VCaP (cell line): ENCODE measurements around the gene ATRNL1.
A peak's percentile ranks its signal among the peaks of the same experiment; 100 is the strongest.
"Not testable (repeated sequence)": the region's sequence is repeated elsewhere in the genome, so short reads cannot be mapped to it uniquely, and the experiment has no call there.

Experiments used
- H3K27ac ChIP-seq: fragments of 450-650 bp; 2 replicates; pipeline ENCODE4 v1.5.1; 2017
- TF ChIP-seq, protein P1 (sequence below): fragments of 450-650 bp; conservative IDR thresholded peaks from 2 replicates; pipeline ENCODE4 v1.5.1; 2017; ENCODE audit warnings: mild to moderate bottlenecking, moderate library complexity

The ATRNL1 gene

DNA sequence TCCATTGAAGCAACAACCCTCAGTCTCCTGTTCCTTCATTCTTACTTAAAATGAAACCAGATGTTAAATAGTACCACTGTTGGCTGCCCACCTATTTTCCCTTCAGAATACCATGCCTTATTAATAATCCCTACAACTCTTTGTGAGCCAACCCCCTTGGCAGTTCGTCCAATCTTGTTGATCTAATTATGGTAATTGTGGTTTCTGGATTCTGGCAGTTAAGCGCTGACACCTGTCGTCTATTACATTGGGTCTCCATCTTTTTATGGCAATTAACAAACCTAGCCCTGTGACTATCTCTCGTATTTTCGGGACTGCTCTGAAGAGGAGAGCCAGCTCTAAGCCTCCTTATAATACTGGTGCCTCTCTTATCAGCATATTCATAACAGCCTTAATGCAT lies 432.0 kb downstream of the ATRNL1 start:
- no peak overlapping the region for H3K27ac ChIP-seq

DNA sequence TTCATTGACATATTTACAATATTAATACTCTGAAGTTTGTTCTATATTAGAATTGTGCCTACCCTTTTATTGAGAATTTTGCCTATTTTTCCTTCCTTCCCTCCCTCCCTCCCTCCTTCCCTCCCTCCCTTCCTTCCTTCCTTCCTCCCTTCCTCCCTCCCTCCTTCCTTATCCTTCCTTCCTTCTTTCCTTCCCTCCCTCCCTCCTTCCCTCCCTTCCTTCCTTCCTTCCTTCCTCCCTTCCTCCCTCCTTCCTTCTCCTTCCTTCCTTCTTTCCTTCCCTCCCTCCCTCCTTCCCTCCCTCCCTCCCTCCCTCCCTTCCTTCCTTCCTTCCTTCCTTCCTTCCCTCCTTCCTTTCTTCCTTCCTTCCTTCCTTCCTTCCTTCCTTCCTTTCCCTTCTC lies 434.5 kb downstream of the ATRNL1 start:
- not testable (repeated sequence) for H3K27ac ChIP-seq

More for the DNA sequence above, 432.0 kb downstream of the ATRNL1 start:
- TF ChIP-seq, protein P1, sequence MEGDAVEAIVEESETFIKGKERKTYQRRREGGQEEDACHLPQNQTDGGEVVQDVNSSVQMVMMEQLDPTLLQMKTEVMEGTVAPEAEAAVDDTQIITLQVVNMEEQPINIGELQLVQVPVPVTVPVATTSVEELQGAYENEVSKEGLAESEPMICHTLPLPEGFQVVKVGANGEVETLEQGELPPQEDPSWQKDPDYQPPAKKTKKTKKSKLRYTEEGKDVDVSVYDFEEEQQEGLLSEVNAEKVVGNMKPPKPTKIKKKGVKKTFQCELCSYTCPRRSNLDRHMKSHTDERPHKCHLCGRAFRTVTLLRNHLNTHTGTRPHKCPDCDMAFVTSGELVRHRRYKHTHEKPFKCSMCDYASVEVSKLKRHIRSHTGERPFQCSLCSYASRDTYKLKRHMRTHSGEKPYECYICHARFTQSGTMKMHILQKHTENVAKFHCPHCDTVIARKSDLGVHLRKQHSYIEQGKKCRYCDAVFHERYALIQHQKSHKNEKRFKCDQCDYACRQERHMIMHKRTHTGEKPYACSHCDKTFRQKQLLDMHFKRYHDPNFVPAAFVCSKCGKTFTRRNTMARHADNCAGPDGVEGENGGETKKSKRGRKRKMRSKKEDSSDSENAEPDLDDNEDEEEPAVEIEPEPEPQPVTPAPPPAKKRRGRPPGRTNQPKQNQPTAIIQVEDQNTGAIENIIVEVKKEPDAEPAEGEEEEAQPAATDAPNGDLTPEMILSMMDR, result no peak

DNA sequence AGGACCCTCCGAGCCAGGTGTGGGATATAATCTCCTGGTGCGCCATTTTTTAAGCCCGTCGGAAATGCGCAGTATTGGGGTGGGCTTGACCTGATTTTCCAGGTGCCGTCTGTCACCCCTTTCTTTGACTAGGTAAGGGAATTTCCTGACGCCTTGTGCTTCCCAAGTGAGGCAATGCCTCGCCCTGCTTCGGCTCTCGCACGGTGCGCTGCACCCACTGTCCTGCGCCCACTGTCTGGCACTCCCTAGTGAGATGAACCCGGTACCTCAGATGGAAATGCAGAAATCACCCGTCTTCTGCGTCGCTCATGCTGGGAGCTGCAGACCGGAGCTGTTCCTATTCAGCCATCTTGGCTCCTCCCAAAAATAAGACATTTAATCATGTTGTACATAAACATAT lies 443.2 kb downstream of the ATRNL1 start:
- not testable (repeated sequence) for H3K27ac ChIP-seq

DNA sequence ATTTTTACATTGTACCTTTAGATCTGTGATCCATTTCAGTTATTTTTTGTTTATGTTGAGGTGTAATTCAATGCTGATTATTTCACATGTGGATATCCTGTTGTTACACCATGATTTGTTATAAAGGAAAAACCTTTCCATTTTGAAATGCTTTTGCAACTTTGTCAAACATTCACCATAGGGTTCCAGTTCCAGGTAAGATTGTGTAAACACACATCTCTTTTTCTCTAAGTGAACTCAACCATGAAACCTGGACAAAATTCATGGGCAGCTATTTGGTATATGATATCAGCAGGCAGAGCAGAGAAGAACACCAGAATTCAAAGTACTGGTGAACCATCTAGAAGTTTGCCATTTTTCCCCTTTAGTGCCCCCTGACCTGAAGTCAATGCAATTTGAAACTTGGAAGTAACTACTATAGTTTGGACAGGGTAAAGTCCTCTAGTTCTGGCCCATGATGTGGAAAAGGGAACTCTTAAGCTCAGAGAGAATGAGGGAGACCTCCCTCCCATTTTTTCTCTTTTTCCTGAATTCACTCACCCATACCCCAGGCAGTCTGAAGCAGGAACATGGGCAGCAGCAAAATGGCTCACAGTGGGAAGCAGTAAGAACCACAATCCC lies 446.1 kb downstream of the ATRNL1 start:
- no peak overlapping the region for H3K27ac ChIP-seq
- TF ChIP-seq, protein P1, result no peak

DNA sequence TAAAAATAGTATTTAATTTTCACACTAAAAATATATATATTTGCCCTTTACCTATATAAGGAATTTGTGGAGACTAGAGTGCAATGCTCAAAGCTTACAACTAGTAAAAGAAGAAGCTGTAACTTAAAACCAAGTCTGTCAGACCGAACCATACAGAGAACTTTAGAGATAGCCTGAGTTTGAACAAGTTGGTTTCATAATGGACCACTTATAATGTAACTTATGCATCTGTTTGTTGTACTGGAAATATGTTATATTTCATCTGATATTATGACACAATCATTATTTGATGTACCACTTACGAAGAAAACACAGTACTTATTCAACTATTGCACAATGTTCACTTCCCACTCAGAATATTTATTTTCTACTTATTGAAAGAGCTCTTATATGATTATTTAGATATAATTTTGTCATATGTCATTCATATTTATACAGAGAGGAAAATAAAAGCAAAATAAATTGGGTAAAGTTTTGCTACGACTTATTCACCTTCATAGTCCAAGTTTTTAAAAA lies 462.8 kb downstream of the ATRNL1 start:
- TF ChIP-seq, protein P1, result no peak
- H3K27ac ChIP-seq, result no peak overlapping the region

DNA sequence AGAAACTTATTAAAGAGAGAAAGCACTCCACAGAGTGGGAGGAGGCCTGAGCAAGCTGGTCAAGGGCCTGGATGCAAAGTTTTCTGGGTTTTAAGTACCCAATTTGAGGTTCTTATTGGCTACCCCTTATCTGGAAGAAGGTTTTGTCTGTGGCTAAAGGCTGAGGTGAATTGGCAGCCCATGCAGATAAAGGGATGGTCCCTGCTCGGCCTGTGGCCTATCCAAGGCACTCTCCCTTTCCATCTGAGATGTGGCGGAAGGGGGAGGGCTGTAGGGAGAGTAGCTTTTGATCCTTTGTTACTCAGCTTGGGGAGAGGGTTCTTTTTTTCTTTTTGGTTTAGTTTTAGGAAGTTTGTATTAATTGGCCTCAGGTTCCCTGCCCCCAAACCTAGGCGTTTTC lies 465.1 kb downstream of the ATRNL1 start:
- TF ChIP-seq, protein P1, result no peak
- H3K27ac ChIP-seq, result no peak overlapping the region

DNA sequence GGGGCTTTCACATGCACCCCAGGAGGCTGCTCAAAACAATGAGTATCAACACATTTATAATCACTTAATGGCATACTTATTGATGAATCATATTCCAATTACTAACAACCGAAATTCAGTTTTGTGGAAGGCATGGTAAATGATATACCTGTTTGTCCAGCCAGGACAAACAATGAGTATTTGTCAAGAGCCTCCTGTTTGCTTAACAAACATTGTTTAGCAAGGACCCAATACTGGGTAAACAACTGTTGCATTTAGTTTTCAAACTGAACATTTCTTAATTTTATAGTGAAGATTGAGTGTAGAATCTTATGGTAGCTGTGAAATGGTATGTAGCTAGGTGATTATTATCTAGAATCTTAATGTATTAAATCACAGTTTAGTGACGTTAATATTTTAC lies 473.7 kb downstream of the ATRNL1 start:
- TF ChIP-seq, protein P1, result no peak
- H3K27ac ChIP-seq, result peak overlapping the region; percentile 75

DNA sequence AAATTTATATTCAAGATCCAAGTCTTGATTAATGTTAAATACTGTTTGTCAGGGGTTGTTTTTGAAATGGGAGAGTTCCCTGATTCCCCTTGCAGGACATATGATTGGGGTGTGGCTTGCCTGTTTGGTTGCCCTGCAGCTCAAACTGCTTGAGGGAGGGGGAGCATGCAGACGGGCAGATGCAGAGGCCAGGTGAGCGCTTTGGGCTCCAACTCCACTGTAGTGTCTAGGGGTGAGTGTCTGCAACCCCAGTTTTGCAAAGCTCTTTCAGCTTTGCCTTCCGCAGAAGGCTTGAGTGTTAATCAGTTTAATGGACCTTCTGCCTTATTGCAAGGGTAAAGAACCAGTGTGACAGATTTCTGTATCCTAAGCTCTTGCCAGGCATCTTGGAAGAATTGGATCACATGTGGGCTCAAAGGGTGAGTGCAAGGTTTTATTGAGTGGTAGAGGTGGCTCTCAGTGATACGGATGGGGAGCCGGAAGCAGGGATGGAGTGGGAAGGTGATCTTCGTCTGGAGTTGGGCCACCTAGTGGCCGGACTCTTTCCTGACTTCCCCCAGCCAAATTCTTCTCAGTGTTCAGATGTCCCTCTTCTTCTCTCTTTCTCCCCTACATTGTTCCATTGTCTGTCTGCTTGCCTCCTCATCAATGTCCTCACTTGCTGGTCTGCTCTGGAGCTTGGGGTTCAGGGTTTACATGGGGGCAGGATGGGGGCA lies 479.7 kb downstream of the ATRNL1 start:
- TF ChIP-seq, protein P1, result peak; percentile 21; the same call in 1 of the 2 replicates
- no peak overlapping the region for H3K27ac ChIP-seq
